ENCODE measurements around the gene COL23A1.

DNA sequence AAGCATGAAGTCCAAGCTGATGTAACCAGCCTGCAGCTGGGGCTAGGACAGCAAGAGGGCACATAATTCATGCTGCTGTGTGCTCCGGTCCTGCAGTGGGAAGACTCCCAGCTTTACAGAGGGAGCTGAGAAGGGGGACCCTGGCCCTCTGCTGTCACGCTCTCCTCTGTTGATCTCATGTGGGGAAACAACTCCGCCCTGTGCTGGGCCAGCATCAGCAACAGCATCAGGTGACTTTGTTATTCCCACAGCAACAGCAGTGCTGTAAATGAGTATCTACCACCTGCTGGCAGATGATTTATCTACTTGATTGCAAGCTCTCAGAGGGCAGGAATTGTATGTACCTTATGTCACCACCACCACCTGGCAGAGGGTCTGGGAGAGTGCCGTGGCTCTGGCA, 176.2 kb downstream of the COL23A1 start:
- TF ChIP-seq CTCF (conservative IDR thresholded peaks at IDR 0.05; ENCODE audit: low read depth, low read length) (no peak), EZH2 (IDR thresholded peaks at IDR 0.05; ENCODE audit: low read length, unreplicated experiment) (no peak)

All from PC-3 (cell line).